Gastrocnemius medialis (tissue), 4 donors: Measurements from ENCODE around the gene SURF6. TPM values are rescaled to one million over a fixed set of nuclear protein-coding genes. Genes with fewer than 3 reads are reported as not detected.
"Not testable (repeated sequence)": the region's sequence is repeated elsewhere in the genome, so short reads cannot be mapped to it uniquely, and the experiment has no call there.

Source experiments
- ATAC-seq, 2 donors: fragments of 150-250 bp; one replicate each; pipeline ENCODE4 v1.9.1; 2016
- DNase-seq, 2 donors: peaks; one replicate each; pipeline ENCODE4 v3.0.0-alpha.2; 2019
- H3K27ac ChIP-seq, 4 donors: fragments of 200-600 bp; sonication (generic); 1 replicate in 1 of 4; 2 replicates in 3 of 4; pipeline ENCODE4 v1.5.1; 2016 to 2018; ENCODE audit warnings: mild to moderate bottlenecking in 2 of 4, moderate library complexity in 1 of 4
- H3K27me3 ChIP-seq, 3 donors: fragments of 200-600 bp; sonication (generic) in 2 of 3; 1 replicate in 1 of 3; 2 replicates in 2 of 3; pipeline versions ENCODE4 v1.5.1 to v1.6.0; 2016 to 2019; ENCODE audit warnings: mild to moderate bottlenecking in 1 of 3, moderate library complexity in 1 of 3
- H3K36me3 ChIP-seq, 2 donors: fragments of 200-600 bp; sonication (generic) in 1 of 2; one replicate each; pipeline ENCODE4 v1.5.1; 2017 to 2018
- H3K4me1 ChIP-seq, 2 donors: fragments of 200-600 bp; sonication (generic) in 1 of 2; one replicate each; pipeline ENCODE4 v1.5.1; 2016 to 2017; ENCODE audit warnings: mild to moderate bottlenecking in 2 of 2
- H3K4me3 ChIP-seq, 4 donors: fragments of 200-600 bp; sonication (generic) in 3 of 4; 1 replicate in 1 of 4; 2 replicates in 3 of 4; pipeline ENCODE4 v1.5.1; 2016 to 2019; ENCODE audit warnings: mild to moderate bottlenecking in 2 of 4
- H3K9me3 ChIP-seq, 3 donors: fragments of 200-600 bp; sonication (generic) in 2 of 3; 1 replicate in 1 of 3; 2 replicates in 2 of 3; pipeline ENCODE4 v1.5.1; 2016 to 2019
- POLR2A ChIP-seq, 2 donors: fragments of 450-650 bp; IDR thresholded peaks; one replicate each; pipeline ENCODE4 v1.6.1; 2017; ENCODE audit warnings: antibody characterized with exemption in 2 of 2, mild to moderate bottlenecking in 2 of 2, moderate library complexity in 2 of 2
- in situ Hi-C, 4 donors: fragments of 200-750 bp; cut with MboI; loops; one replicate each; pipeline versions ENCODE4 v1.15.0 to v1.8.0; 2017; ENCODE audit warnings: low sequenced_read_pairs in 4 of 4
- intact Hi-C: fragments of 100-400 bp; cut with DNase I; formaldehyde crosslinking; loops from one replicate; pipeline ENCODE4 v1.15.1; 2023; ENCODE audit warnings: low total_unique reads
- total RNA-seq, 4 donors: library from RNA; depleted of rRNA; stranded (reverse); fragments of >200 nt; gene quantifications; one replicate each; pipeline versions ENCODE4 v1.1.0 to v1.2.3, GENCODE V29; 2016
- TF ChIP-seq, protein P1 (sequence below), 5 experiments: fragments of 450-650 bp in 3 of 5; fragments of 200-600 bp in 2 of 5; sonication (generic) in 2 of 5; IDR thresholded peaks in 4 of 5; conservative IDR thresholded peaks in 1 of 5; 1 replicate in 4 of 5; 2 replicates in 1 of 5; pipeline ENCODE4 v1.5.1; 2016 to 2019; ENCODE audit warnings: antibody characterized with exemption in 5 of 5, mild to moderate bottlenecking in 3 of 5, moderate library complexity in 3 of 5

SURF6 gene
- total RNA-seq, 4 donors from 2014 or later: 13.4 to 34.2 (median 28.0) TPM

DNA sequence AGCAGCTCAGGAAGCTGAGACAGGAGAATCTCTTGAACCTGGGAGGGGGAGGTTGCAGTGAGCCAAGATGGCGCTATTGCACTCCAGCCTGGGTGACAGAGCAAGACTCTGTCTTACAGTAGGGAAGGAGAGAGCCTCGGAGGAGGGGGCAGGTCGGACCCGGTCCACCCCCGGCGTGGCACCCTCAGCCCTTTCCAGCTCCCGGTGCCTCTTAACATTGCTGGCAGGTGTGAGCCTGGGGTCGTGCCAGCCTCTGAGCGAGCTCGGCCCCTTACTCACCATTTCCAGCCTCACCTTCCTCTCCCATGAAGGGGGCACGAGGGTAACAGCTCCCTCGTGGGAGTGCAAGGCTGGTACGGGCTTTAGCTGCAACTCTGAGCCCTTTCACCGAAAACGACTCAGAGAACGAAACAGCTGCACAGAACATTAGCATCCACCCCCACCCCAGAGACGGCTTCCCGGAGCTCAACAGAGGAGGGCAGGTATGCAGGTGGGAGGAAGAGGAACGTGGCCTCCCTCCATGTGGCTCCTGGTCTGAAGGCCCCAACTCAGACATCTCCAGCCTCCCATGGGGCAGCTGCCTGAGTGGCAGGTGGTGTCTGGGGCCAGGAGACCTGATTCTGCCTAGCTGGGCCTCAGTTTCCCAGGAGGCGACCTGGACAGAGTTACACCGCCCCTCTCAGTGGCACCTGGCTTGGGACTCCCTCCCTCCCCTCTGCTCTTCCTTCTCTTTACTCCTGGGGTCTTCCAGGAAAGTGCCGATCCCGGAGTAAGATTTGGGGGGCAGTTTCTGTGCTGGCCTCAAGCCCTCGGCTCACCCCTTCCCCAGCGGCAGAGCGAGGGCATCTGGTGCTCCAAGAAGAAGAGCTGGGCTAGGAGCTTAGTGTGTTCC lies 32.5 kb downstream of the SURF6 start:
- ATAC-seq (no peak), DNase-seq (no peak)
- Histone ChIP-seq H3K4me1 (no peaks in the 10 kb centered on the region), H3K9me3 (no peaks in the 10 kb centered on the region), H3K27me3 (peaks cover 12 to 29% (median 17%) of the 10 kb centered on the region in 3 donors), H3K4me3 (no peak overlapping the region), H3K27ac (no peak overlapping the region), H3K36me3 (no peaks in the 10 kb centered on the region)
- in situ Hi-C loops (no loop called here), intact Hi-C loops (no loop called here)
- TF ChIP-seq, protein P1, sequence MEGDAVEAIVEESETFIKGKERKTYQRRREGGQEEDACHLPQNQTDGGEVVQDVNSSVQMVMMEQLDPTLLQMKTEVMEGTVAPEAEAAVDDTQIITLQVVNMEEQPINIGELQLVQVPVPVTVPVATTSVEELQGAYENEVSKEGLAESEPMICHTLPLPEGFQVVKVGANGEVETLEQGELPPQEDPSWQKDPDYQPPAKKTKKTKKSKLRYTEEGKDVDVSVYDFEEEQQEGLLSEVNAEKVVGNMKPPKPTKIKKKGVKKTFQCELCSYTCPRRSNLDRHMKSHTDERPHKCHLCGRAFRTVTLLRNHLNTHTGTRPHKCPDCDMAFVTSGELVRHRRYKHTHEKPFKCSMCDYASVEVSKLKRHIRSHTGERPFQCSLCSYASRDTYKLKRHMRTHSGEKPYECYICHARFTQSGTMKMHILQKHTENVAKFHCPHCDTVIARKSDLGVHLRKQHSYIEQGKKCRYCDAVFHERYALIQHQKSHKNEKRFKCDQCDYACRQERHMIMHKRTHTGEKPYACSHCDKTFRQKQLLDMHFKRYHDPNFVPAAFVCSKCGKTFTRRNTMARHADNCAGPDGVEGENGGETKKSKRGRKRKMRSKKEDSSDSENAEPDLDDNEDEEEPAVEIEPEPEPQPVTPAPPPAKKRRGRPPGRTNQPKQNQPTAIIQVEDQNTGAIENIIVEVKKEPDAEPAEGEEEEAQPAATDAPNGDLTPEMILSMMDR (IDR thresholded peaks at IDR 0.05 in 4 of 5, conservative IDR thresholded peaks at IDR 0.05 in 1 of 5): no peak
- no peak for TF ChIP-seq POLR2A (IDR thresholded peaks at IDR 0.05)

DNA sequence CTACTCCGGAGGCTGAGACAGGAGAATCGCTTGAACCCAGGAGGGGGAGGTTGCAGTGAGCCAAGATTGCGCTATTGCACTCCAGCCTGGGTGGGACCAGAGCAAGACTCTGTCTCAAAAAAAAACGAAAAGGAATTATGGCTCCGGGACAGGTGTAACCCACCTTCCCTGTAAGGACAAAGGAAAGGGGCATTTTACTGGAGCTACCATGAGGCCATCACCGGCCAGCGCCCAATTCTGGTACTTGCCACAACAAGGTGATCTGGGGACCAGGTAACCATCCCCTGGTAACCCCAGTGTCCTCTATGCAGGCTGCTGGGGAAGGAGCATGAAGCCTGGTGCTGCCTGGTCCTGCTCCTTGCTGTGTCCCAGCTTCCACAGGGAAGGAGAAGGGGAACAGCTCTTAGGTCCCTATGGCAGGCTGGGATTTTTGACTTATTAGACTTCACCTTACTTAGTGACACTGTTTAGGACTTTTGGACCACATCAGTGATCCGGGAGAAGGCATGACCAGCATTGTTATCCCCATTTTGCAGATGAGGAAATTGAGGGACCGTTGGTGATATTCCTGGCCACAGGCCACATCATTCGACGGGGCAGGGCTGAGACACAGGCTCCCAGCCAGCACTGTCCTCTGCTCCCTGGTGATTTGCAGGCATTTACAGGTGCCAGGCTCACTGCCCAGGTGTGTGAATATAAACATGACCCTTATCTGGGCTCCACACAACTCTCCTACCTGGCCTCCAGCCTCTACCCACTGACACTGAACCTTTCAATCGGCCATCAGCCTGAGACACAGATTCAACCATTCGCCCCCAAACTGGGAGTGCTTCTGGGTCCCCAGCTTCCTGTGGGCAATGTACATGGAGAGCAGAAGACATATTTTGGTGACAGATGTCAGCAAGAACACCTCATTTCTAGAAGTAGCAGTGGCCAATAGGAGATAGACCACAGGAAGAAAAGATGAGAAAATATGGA lies 34.4 kb downstream of the SURF6 start:
- Histone ChIP-seq H3K36me3 (no peaks in the 10 kb centered on the region), H3K4me1 (no peaks in the 10 kb centered on the region), H3K27ac (no peak overlapping the region), H3K4me3 (no peak overlapping the region), H3K27me3 (peaks cover 9 to 31% (median 18%) of the 10 kb centered on the region in 3 donors), H3K9me3 (no peaks in the 10 kb centered on the region)
- no peak for ATAC-seq
- TF ChIP-seq, protein P1 (IDR thresholded peaks at IDR 0.05 in 4 of 5, conservative IDR thresholded peaks at IDR 0.05 in 1 of 5): no peak
- TF ChIP-seq POLR2A (IDR thresholded peaks at IDR 0.05): no peak
- in situ Hi-C loops: no loop called here
- no peak for DNase-seq
- intact Hi-C loops: no loop called here

GRCh38 chr9:133299996-133300395 lies 36.0 kb downstream of the SURF6 start:
- in situ Hi-C loops, H3K36me3 ChIP-seq, ATAC-seq, H3K4me1 ChIP-seq, H3K27ac ChIP-seq, DNase-seq, H3K9me3 ChIP-seq, H3K4me3 ChIP-seq, intact Hi-C loops: not testable (repeated sequence)
- H3K27me3 ChIP-seq: peaks cover 9 to 34% (median 18%) of the 10 kb centered on the region in 3 donors

DNA sequence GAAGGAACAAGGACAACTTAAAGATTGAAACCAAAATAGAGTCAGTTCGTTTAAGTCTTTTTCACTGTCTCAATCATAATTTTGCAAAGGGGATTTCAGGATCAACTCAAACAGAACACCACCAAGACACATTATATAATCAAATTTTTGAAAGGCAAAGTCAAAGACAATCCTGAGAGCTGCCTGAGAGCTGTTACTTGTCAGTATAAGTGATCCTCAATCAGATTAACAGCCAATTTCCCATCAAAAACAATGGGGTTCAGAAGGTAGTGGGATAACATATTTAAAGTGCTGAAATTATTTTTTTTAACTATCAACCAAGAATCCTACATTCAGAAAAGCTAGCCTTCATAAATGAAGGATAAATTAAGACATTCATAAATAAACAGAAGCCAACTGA lies 41.7 kb downstream of the SURF6 start:
- no peak for ATAC-seq
- Histone ChIP-seq H3K27ac (no peak overlapping the region), H3K4me1 (no peaks in the 10 kb centered on the region), H3K36me3 (no peaks in the 10 kb centered on the region), H3K27me3 (peaks cover 5 to 30% (median 8%) of the 10 kb centered on the region in 3 donors), H3K9me3 (no peaks in the 10 kb centered on the region), H3K4me3 (no peak overlapping the region)
- DNase-seq: no peak
- no peak for TF ChIP-seq POLR2A (IDR thresholded peaks at IDR 0.05)
- TF ChIP-seq, protein P1 (IDR thresholded peaks at IDR 0.05 in 4 of 5, conservative IDR thresholded peaks at IDR 0.05 in 1 of 5): no peak
- in situ Hi-C loops: no loop called here
- intact Hi-C loops: no loop called here
